GM19455 (cell line): ENCODE measurements around the gene KLRF2.

Experiments
- ATAC-seq: cut with Tn5 transposase; IDR thresholded peaks from one replicate; pipeline ENCODE4 v1.9.1; 2021; ENCODE audit not compliant: unreplicated experiment

The KLRF2 gene

GRCh38 chr12:9888665-9889273, 7.5 kb downstream of the KLRF2 start:
- ATAC-seq: no peak

- no peak for ATAC-seq
Measured at GRCh38 chr12:9895215-9895971, 14.1 kb downstream of the KLRF2 start.

- ATAC-seq: no peak
Measured at GRCh38 chr12:9897535-9897934, 16.2 kb downstream of the KLRF2 start.

GRCh38 chr12:9899209-9899608, 17.9 kb downstream of the KLRF2 start:
- ATAC-seq: no peak

GRCh38 chr12:9900930-9901329, 19.6 kb downstream of the KLRF2 start:
- no peak for ATAC-seq

GRCh38 chr12:9902539-9903228, 21.4 kb downstream of the KLRF2 start:
- no peak for ATAC-seq

- no peak for ATAC-seq
Measured at GRCh38 chr12:9906873-9907272, 25.6 kb downstream of the KLRF2 start.

GRCh38 chr12:9907769-9908168, 26.5 kb downstream of the KLRF2 start:
- no peak for ATAC-seq

GRCh38 chr12:9908350-9908749, 27.1 kb downstream of the KLRF2 start:
- no peak for ATAC-seq

- ATAC-seq: no peak
Measured at GRCh38 chr12:9909724-9910123, 28.4 kb downstream of the KLRF2 start.

GRCh38 chr12:9910716-9911421, 29.6 kb downstream of the KLRF2 start:
- no peak for ATAC-seq

GRCh38 chr12:9911708-9912107, 30.4 kb downstream of the KLRF2 start:
- ATAC-seq: no peak

GRCh38 chr12:9919443-9919842, 38.2 kb downstream of the KLRF2 start:
- no peak for ATAC-seq

- ATAC-seq: no peak
Measured at GRCh38 chr12:9920451-9920850, 39.2 kb downstream of the KLRF2 start.

GRCh38 chr12:9922429-9922828, 41.1 kb downstream of the KLRF2 start:
- no peak for ATAC-seq

GRCh38 chr12:9925705-9926393, 44.6 kb downstream of the KLRF2 start:
- no peak for ATAC-seq

- ATAC-seq: no peak
Measured at GRCh38 chr12:9926876-9927275, 45.6 kb downstream of the KLRF2 start.

GRCh38 chr12:9928607-9929006, 47.3 kb downstream of the KLRF2 start:
- no peak for ATAC-seq

GRCh38 chr12:9931245-9931644, 50.0 kb downstream of the KLRF2 start:
- no peak for ATAC-seq

GRCh38 chr12:9932270-9932669, 51.0 kb downstream of the KLRF2 start, which contains the start of gene CLEC2A:
CLEC2A (minus strand) TSS chr12:9932370; CDS start chr12:9932329, 41 bp downstream.
- ATAC-seq: no peak

- no peak for ATAC-seq
Measured at GRCh38 chr12:9933958-9934357, 52.7 kb downstream of the KLRF2 start.
